Duodenal mucosa (tissue), 2 donors: ENCODE measurements around the gene U2SURP.
A peak's percentile ranks its signal among the peaks of the same experiment; 100 is the strongest.
"Not testable (repeated sequence)": the region's sequence is repeated elsewhere in the genome, so short reads cannot be mapped to it uniquely, and the experiment has no call there.

ENCODE experiments used
- H3K27ac ChIP-seq: one replicate; pipeline ENCODE4 v1.7.0; 2013; ENCODE audit warnings: low read depth, low read length
- H3K27me3 ChIP-seq, 2 donors: one replicate each; pipeline ENCODE4 v1.7.0; 2013; ENCODE audit warnings: low read length in 2 of 2, control low read depth in 1 of 2; ENCODE audit not compliant: insufficient read depth in 2 of 2, control insufficient read depth in 1 of 2
- H3K36me3 ChIP-seq, 2 donors: one replicate each; pipeline ENCODE4 v1.7.0; 2013; ENCODE audit warnings: low read length in 2 of 2, control low read depth in 1 of 2; ENCODE audit not compliant: insufficient read depth in 2 of 2, control insufficient read depth in 1 of 2
- H3K4me1 ChIP-seq, 2 donors: one replicate each; pipeline ENCODE4 v1.7.0; 2013; ENCODE audit warnings: low read length in 2 of 2, control low read depth in 1 of 2; ENCODE audit not compliant: insufficient read depth in 2 of 2, control insufficient read depth in 1 of 2
- H3K4me3 ChIP-seq, 2 donors: one replicate each; pipeline ENCODE4 v1.7.0; 2013; ENCODE audit warnings: low read length in 2 of 2, low read depth in 1 of 2
- H3K9ac ChIP-seq, 2 donors: one replicate each; pipeline ENCODE4 v1.7.0; 2013; ENCODE audit warnings: low read length in 2 of 2, low read depth in 1 of 2
- H3K9me3 ChIP-seq, 2 donors: one replicate each; pipeline ENCODE4 v1.7.0; 2013; ENCODE audit warnings: low read length in 2 of 2, control low read depth in 1 of 2; ENCODE audit not compliant: control insufficient read depth in 1 of 2

Gene U2SURP

DNA sequence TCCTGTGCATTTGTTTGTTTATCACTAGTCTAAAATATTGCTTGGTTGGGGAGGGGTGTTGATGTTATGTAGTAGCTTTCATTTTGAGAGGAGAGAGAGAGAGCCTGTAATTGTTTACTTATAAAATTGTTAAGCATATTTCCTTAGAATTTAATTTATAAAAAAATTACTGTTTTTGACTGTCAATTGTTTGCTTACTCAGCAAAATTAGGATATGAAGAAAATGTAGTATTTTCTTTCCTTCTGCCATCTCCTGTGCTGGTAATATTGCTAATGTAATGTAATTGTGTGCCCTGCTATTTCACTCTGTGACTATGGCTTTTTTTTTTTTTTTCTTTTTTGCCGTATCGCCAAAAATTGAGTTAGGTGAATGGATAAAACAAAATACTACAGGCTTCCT is 3.5 kb downstream of the U2SURP start:
- Histone ChIP-seq H3K9ac (no peak overlapping the region), H3K4me3 (no peak overlapping the region), H3K9me3 (no peaks in the 10 kb centered on the region), H3K36me3 (no peaks in the 10 kb centered on the region), H3K27ac (no peak overlapping the region), H3K27me3 (no peaks in the 10 kb centered on the region), H3K4me1 (peaks cover 14 to 16% of the 10 kb centered on the region in 2 donors)

DNA sequence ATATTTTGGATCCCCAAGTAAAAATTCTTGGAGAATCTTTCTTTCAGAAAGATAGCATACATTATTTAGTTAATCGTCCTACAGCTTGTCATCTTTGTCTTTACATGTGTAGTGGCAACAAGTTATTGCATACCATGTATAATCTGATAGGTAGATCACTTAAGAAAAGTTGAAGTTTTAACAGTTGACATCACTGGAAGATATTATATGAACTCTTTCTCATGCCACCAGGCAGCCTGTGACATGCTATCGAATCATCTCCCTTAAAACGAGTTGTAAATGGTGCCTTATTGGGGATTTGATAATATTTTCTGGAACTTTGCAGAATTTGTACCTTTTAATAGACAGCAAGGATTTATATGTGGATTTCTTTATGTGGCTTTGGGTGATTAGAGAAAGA is 8.7 kb downstream of the U2SURP start:
- Histone ChIP-seq H3K27me3 (no peaks in the 10 kb centered on the region), H3K27ac (no peak overlapping the region), H3K9me3 (no peaks in the 10 kb centered on the region), H3K4me3 (no peak overlapping the region), H3K36me3 (peaks cover 10 to 15% of the 10 kb centered on the region in 2 donors), H3K9ac (no peak overlapping the region), H3K4me1 (no peaks in the 10 kb centered on the region)

DNA sequence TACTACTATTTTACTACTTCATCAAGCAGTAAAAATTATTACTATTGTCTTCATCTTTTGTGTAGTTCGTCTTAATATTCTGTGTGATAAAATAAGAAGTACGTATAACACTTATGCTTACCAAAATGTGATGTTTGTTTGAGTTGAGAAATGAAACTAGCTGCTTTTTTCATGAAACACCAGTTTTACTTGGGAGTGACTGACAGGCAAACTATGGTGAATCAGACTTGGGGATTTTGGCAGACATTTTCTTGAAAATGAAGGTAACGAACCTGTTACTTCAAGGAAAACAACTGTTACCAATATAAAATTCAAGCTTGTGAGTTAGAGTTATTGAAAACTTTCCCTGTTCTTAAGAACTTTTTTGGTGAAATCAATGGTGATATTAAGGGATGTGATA is 10.3 kb downstream of the U2SURP start:
- Histone ChIP-seq H3K9me3 (no peaks in the 10 kb centered on the region), H3K27me3 (no peaks in the 10 kb centered on the region), H3K4me1 (no peaks in the 10 kb centered on the region), H3K36me3 (peaks cover 10 to 17% of the 10 kb centered on the region in 2 donors), H3K27ac (no peak overlapping the region), H3K9ac (no peak overlapping the region), H3K4me3 (no peak overlapping the region)

DNA sequence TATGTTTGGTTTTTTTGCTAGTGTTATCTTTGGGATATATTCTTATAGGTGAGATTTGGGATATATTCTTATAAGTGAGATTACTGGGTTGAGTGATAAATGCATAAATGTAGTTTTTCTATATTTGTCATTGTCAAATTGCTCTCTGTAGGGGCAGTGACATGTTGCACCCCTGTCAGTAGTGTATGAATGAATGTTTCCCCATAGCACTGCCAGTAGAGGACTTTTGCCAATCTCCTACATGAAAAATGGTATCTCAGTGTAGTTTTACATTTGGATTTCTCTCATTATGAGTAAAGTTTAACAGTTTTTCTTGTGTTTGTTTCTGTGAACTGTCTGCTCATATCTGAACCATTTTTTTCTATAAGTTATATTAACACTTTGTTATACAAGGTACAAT is 13.6 kb downstream of the U2SURP start:
- Histone ChIP-seq H3K27me3 (no peaks in the 10 kb centered on the region), H3K9ac (no peak overlapping the region), H3K27ac (no peak overlapping the region), H3K36me3 (peaks cover 10 to 46% of the 10 kb centered on the region in 2 donors), H3K4me1 (no peaks in the 10 kb centered on the region), H3K9me3 (no peaks in the 10 kb centered on the region), H3K4me3 (no peak overlapping the region)

DNA sequence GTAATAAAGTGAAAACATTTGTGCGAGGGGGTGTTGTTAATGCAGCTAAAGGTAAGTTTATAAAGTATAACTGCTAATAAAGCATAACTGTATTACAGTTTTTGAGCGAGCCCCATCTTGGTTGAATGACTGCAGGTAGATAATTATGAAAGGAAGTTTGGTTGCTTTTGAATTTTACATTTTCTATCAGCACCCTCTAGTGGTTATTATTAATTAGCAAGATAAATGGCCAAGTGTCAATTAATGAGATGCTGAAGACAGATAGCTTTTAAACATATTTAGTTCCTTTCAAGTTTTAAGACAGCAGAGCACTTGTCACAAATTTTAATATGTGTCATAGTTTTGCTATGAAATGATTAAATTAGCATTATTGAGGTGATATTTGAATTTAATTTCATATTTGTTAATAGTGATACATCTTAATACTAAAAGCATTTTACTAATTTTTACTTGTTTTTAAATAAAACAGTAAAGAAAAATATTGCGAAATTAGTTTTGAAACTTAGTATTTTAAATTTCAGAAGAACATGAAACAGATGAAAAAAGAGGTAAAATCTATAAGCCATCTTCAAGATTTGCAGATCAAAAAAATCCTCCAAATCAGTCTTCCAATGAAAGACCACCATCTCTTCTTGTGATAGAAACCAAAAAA is 15.1 kb downstream of the U2SURP start:
- Histone ChIP-seq H3K9me3 (no peaks in the 10 kb centered on the region), H3K27me3 (no peaks in the 10 kb centered on the region), H3K4me3 (no peak overlapping the region), H3K4me1 (no peaks in the 10 kb centered on the region), H3K27ac (no peak overlapping the region), H3K36me3 (peaks cover 14 to 61% of the 10 kb centered on the region in 2 donors), H3K9ac (no peak overlapping the region)

DNA sequence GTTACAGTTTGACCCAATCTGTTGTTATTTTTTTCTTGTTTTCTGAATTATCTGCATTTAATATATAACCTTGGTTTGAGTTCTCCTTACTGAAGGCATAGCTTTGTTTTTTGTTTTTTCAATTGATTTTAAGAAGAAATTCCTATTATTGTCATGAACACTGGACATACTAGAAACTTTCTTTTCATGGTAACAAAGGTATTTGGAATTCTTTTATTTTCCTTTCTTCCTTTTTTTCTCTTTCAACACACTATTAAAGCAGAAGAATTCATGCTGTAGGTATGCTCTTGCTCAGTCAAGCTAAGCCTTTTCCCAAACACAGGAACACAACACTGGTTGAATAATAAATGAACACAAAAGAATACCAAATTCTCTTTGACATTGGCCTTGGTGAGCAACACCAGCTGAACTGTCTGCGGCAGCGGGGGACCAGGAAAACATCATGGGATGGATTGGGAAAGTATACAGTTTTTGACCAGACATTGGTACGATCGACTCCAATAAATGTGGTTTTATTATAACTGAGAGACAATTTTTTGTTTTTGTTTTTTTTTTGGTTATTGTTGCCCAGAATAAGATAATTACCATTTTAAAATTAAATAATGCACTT is 23.1 kb downstream of the U2SURP start:
- H3K36me3 ChIP-seq = peaks cover 26 to 91% of the 10 kb centered on the region in 2 donors

DNA sequence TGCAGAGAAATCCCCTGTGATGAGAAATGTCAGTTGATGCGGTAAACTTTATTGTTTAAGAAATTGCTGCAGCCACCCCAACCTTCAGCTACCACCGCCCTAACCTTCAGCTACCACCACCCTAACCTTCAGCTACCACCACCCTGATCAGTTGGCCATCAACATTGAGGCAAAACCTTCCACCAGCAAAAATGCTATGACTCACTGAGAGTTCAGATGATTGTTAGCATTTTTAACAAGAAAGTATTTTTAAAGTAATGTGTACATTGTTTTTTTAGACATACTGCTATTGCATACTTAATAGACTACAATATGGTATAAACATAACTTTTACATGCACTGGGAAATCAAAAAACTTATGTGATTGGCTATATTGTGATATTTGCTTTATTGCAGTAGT is 30.0 kb downstream of the U2SURP start:
- H3K36me3 ChIP-seq = peaks cover 8 to 70% of the 10 kb centered on the region in 2 donors
- H3K4me1 ChIP-seq = no peaks in the 10 kb centered on the region
- no peak overlapping the region for H3K27ac ChIP-seq
- H3K9ac ChIP-seq = no peak overlapping the region
- no peaks in the 10 kb centered on the region for H3K9me3 ChIP-seq
- no peaks in the 10 kb centered on the region for H3K27me3 ChIP-seq
- no peak overlapping the region for H3K4me3 ChIP-seq

More for the DNA sequence above, 23.1 kb downstream of the U2SURP start:
- H3K4me3 ChIP-seq = no peak overlapping the region
- H3K27me3 ChIP-seq = no peaks in the 10 kb centered on the region
- H3K4me1 ChIP-seq = no peaks in the 10 kb centered on the region
- H3K27ac ChIP-seq = no peak overlapping the region
- H3K9me3 ChIP-seq = no peaks in the 10 kb centered on the region
- H3K9ac ChIP-seq = no peak overlapping the region

DNA sequence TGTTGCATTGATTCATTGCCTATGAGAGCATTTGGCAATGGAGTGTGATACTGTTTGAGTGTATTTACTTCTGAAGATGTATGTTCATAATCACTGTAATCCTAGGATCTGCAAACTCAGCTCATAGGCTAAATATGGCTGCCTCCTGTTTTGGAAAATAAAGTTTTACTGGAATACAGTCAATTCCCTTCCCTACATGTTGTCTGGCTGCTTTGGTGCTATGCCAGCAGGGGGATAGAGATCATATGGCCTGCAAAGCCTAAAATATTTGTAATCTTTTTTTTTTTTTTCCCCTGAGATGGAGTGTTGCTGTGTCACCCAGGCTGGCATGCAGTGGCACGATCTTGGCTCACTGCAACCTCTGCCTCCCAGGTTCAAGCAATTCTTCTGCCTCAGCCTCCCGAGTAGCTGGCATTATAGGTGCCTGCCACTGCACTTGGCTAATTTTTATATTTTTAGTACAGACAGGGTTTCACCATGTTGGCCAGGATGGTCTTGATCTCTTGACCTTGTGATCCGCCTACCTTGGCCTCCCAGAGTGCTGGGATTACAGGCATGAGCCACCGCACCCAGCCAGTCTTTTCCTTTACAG is 30.5 kb downstream of the U2SURP start:
- not testable (repeated sequence) for H3K9ac ChIP-seq, H3K27ac ChIP-seq, H3K9me3 ChIP-seq, H3K4me1 ChIP-seq, H3K4me3 ChIP-seq, H3K27me3 ChIP-seq
- peaks cover 8 to 69% of the 10 kb centered on the region in 2 donors for H3K36me3 ChIP-seq

DNA sequence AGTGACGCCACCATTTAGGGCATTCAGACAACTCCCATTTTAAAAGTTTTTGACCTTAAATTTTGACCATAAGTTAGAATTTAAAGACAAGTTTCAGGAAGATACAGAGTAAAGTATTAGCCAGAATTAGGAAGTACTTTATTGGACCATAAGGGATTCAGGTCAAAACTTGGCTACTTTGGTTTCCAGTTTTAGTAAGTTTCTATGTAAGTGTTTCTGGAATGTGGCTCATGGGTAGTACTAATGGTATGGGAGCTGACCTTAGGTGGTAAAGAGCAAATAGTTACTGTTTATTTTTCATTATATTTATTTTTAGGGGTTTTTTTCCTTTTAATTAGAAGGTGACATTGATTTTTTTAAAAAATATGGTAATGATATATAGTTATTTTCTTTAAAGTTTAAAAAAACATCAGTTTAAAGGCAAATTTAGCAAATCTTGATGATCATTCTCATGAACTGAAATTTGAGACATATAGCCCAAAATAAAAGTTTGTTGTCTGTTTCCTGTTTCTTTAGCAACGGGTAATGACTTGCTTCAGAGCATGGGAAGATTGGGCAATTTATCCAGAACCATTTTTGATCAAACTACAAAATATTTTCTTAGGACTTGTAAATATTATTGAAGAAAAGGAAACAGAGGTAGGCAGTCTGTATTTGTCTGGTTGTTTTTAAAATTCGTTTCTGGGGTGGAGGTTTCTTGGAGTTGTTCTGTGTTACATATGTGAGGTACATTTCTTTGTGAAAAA is 34.3 kb downstream of the U2SURP start:
- Histone ChIP-seq H3K4me1 (peaks cover 0 to 9% of the 10 kb centered on the region in 2 donors), H3K9me3 (no peaks in the 10 kb centered on the region), H3K36me3 (peaks cover 8 to 58% of the 10 kb centered on the region in 2 donors), H3K4me3 (no peak overlapping the region), H3K27me3 (no peaks in the 10 kb centered on the region), H3K9ac (no peak overlapping the region), H3K27ac (no peak overlapping the region)

DNA sequence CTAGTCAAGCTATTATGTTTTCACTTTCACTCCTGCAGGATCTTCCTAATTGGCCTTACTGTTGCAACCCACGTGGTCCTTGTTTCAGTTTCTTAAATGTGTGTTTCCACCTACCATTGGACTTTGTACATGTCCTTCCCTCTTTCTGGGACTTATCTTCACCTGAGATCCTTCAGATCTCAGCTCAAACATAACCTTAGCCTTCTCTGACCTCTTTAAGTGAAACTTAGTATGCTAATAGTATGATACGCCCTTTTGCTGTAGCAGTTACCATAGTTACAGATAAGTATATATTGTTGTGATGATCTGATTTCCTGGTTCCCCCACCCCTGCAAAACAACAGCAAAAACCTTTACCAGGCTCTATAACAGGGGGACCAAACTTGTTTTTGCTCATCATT is 35.2 kb downstream of the U2SURP start:
- Histone ChIP-seq H3K27me3 (no peaks in the 10 kb centered on the region), H3K36me3 (peaks cover 8 to 49% of the 10 kb centered on the region in 2 donors), H3K27ac (no peak overlapping the region), H3K9ac (no peak overlapping the region), H3K9me3 (no peaks in the 10 kb centered on the region), H3K4me1 (peaks cover 0 to 9% of the 10 kb centered on the region in 2 donors), H3K4me3 (peak overlapping the region in 1 of 2 donors; percentile 8)
